Duodenal mucosa (tissue), 2 donors: ENCODE results near the gene TRPM4.
"Not testable (repeated sequence)": the region's sequence is repeated elsewhere in the genome, so short reads cannot be mapped to it uniquely, and the experiment has no call there.

Experiments
- H3K27ac ChIP-seq: one replicate; pipeline ENCODE4 v1.7.0; 2013; ENCODE audit warnings: low read depth, low read length
- H3K27me3 ChIP-seq, 2 donors: one replicate each; pipeline ENCODE4 v1.7.0; 2013; ENCODE audit warnings: low read length in 2 of 2, control low read depth in 1 of 2; ENCODE audit not compliant: insufficient read depth in 2 of 2, control insufficient read depth in 1 of 2
- H3K36me3 ChIP-seq, 2 donors: one replicate each; pipeline ENCODE4 v1.7.0; 2013; ENCODE audit warnings: low read length in 2 of 2, control low read depth in 1 of 2; ENCODE audit not compliant: insufficient read depth in 2 of 2, control insufficient read depth in 1 of 2
- H3K4me1 ChIP-seq, 2 donors: one replicate each; pipeline ENCODE4 v1.7.0; 2013; ENCODE audit warnings: low read length in 2 of 2, control low read depth in 1 of 2; ENCODE audit not compliant: insufficient read depth in 2 of 2, control insufficient read depth in 1 of 2
- H3K4me3 ChIP-seq, 2 donors: one replicate each; pipeline ENCODE4 v1.7.0; 2013; ENCODE audit warnings: low read length in 2 of 2, low read depth in 1 of 2
- H3K9ac ChIP-seq, 2 donors: one replicate each; pipeline ENCODE4 v1.7.0; 2013; ENCODE audit warnings: low read length in 2 of 2, low read depth in 1 of 2
- H3K9me3 ChIP-seq, 2 donors: one replicate each; pipeline ENCODE4 v1.7.0; 2013; ENCODE audit warnings: low read length in 2 of 2, control low read depth in 1 of 2; ENCODE audit not compliant: control insufficient read depth in 1 of 2

Gene TRPM4

GRCh38 chr19:49127225-49127624, 30.4 kb upstream of the TRPM4 start:
- H3K9me3 ChIP-seq, H3K36me3 ChIP-seq, H3K9ac ChIP-seq, H3K27me3 ChIP-seq, H3K27ac ChIP-seq: not testable (repeated sequence)
- peak overlapping the region; percentile 57 to 70 for H3K4me3 ChIP-seq
- H3K4me1 ChIP-seq = peaks cover 8 to 15% of the 10 kb centered on the region in 2 donors

GRCh38 chr19:49127674-49128544, 29.7 kb upstream of the TRPM4 start:
- Histone ChIP-seq H3K4me1 (peaks cover 8 to 15% of the 10 kb centered on the region in 2 donors), H3K9ac (peak overlapping the region; percentile 10 to 47), H3K27ac (peak overlapping the region; percentile 56)

DNA sequence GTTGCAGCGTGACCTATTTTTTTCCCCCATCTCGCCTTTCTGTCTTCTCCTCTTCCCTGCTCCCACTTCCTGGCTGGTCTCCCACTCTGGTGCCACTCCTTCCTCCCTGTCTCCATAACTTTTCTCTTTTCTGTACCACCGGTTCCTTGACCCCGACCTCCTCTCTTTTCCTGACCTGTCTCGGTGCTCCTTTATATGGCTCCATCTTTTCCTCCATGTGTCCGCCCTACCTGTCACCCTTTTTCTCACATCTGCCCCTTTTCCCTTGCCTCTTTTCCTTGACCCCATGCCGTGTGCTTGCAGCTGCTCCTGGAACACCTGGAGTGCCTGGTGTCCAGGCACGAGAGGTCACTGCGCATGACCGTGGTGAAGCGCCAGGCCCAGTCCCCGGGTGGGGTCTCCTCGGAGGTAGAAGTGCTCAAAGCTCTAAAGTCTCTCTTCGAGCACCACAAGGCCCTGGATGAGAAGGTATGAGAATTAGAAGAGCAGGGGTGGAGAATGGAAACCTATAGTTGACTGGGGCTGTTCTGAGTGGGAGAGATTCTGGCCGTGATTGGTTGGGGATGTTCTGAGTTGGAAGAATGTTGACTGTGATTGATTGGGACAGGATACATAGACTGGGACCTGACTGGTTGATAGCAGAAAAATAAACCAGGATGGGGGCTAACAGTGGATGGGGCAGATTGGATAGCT, 28.9 kb upstream of the TRPM4 start:
- Histone ChIP-seq H3K9ac (no peak overlapping the region), H3K4me1 (peaks cover 8 to 19% of the 10 kb centered on the region in 2 donors), H3K4me3 (peak overlapping the region; percentile 70 to 71), H3K27ac (no peak overlapping the region), H3K27me3 (no peaks in the 10 kb centered on the region), H3K36me3 (no peaks in the 10 kb centered on the region), H3K9me3 (no peaks in the 10 kb centered on the region)

More at GRCh38 chr19:49127674-49128544, 29.7 kb upstream of the TRPM4 start:
- Histone ChIP-seq H3K9me3 (no peaks in the 10 kb centered on the region), H3K36me3 (no peaks in the 10 kb centered on the region), H3K4me3 (peak overlapping the region; percentile 70 to 71), H3K27me3 (no peaks in the 10 kb centered on the region)

DNA sequence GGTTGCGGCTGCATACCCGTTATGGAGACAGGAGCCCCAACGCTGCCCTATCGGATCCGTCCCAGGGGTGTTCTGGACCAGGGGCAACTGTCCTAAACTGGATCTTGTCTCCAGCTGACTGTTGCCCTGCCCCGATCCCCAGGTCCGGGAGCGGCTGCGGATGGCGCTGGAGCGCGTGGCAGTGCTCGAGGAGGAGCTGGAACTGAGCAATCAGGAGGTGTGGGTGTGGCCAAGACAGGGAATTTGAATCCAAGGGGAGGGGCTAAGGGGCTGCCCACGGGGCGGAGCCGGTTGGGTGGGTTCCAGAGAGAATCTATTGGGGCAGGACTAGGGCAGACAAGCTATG, 28.4 kb upstream of the TRPM4 start:
- H3K9me3 ChIP-seq = no peaks in the 10 kb centered on the region
- no peak overlapping the region for H3K9ac ChIP-seq
- no peaks in the 10 kb centered on the region for H3K27me3 ChIP-seq
- peaks cover 8 to 24% of the 10 kb centered on the region in 2 donors for H3K4me1 ChIP-seq
- no peaks in the 10 kb centered on the region for H3K36me3 ChIP-seq
- no peak overlapping the region for H3K4me3 ChIP-seq
- no peak overlapping the region for H3K27ac ChIP-seq

GRCh38 chr19:49130325-49130724, 27.3 kb upstream of the TRPM4 start:
- no peak overlapping the region for H3K9ac ChIP-seq
- H3K27ac ChIP-seq = no peak overlapping the region
- H3K36me3 ChIP-seq = no peaks in the 10 kb centered on the region
- no peaks in the 10 kb centered on the region for H3K9me3 ChIP-seq
- H3K4me3 ChIP-seq = no peak overlapping the region
- H3K4me1 ChIP-seq = peaks cover 4 to 26% of the 10 kb centered on the region in 2 donors
- H3K27me3 ChIP-seq = no peaks in the 10 kb centered on the region

DNA sequence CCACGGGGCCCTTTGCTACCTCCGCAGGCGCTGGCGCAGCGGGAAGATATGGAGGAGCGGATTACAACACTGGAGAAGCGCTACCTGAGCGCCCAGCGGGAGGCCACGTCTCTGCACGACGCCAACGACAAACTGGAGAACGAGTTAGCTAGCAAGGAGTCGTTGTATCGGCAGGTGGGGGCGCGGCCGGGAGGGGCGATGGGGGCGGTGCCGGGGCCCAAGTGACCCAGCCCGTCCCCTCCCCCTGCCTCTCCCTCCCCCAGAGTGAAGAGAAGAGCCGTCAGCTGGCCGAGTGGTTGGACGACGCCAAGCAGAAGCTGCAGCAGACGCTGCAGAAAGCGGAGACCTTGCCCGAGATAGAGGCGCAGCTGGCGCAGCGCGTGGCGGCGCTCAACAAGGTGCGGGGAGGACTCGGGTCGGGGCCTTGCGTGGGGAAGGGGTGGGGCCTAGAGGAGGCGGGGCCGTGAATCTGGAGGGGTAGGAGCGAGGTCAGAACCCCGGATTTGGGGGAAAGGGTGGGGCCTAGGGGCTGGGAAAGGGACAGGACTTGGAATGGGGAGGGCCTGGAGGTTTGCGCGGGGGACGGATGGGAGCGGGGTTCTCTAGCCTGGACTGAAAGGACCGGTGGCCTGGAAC, 24.5 kb upstream of the TRPM4 start:
- H3K4me1 ChIP-seq = peaks cover 4 to 21% of the 10 kb centered on the region in 2 donors
- H3K9ac ChIP-seq = peak overlapping the region in 1 of 2 donors; percentile 7
- no peak overlapping the region for H3K27ac ChIP-seq
- no peaks in the 10 kb centered on the region for H3K36me3 ChIP-seq
- peak overlapping the region; percentile 42 to 55 for H3K4me3 ChIP-seq
- no peaks in the 10 kb centered on the region for H3K9me3 ChIP-seq
- no peaks in the 10 kb centered on the region for H3K27me3 ChIP-seq

DNA sequence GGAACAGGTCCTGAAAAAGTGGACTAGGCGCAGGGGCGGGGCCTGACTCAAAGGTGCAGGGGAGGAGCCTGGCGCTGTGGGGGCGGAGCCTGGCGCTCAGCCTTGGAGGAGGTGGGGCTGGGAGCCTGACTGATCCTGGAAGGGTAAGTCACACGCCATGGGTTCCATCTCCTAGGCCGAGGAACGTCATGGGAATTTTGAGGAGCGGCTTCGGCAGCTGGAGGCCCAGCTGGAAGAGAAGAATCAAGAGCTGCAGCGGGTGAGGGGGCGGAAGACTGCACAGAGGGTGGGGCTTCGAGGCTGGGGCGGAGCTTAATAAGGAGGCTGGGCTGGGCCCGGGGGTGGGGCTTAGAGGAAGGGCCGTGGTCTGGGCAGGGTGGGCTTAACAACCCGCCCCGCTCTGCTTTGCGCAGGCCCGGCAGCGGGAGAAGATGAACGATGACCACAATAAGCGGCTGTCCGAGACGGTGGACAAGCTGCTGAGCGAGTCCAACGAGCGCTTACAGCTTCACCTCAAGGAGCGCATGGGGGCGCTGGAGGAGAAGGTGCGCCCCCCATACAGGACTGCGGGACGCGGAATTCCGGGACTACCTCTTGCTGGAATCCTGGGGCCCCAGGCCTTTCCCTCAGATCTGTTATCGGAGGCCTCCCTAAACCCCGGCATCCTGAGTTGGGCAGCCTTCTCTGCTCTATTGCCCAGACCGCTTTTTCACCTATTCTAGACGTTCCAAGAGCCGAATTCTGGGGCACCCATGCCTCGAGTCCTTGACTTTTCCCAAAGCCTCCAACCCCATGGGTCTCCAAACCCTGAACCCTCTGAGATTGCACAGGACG, 23.8 kb upstream of the TRPM4 start:
- Histone ChIP-seq H3K27ac (no peak overlapping the region), H3K9me3 (no peaks in the 10 kb centered on the region), H3K4me1 (peaks cover 0 to 16% of the 10 kb centered on the region in 2 donors), H3K36me3 (no peaks in the 10 kb centered on the region), H3K9ac (no peak overlapping the region), H3K4me3 (peak overlapping the region; percentile 42 to 55), H3K27me3 (no peaks in the 10 kb centered on the region)

- Histone ChIP-seq H3K9ac (no peak overlapping the region), H3K4me1 (peaks cover 0 to 11% of the 10 kb centered on the region in 2 donors), H3K27me3 (no peaks in the 10 kb centered on the region), H3K4me3 (no peak overlapping the region), H3K27ac (no peak overlapping the region), H3K9me3 (no peaks in the 10 kb centered on the region), H3K36me3 (no peaks in the 10 kb centered on the region)
Measured at GRCh38 chr19:49135686-49136085, 21.9 kb upstream of the TRPM4 start.

DNA sequence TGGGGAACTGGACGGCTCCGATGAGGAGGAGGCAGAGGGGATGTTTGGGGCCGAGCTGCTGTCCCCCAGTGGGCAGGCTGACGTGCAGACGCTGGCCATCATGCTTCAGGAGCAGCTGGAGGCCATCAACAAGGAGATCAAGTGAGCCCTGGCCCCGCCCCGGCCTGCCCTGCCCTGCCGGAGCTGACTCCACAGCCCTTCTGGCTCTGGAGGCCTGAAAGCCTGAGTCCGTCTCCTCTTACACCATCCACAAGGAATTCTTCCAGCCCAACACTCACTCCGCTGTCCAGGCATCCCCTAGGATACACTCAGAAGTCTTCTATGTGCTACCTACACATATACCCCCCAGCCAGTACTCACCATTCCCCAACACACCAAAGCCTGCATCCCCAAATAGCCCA, 20.8 kb upstream of the TRPM4 start:
- Histone ChIP-seq H3K9me3 (no peaks in the 10 kb centered on the region), H3K27me3 (no peaks in the 10 kb centered on the region), H3K4me1 (peaks cover 0 to 11% of the 10 kb centered on the region in 2 donors), H3K9ac (no peak overlapping the region), H3K4me3 (no peak overlapping the region), H3K36me3 (no peaks in the 10 kb centered on the region), H3K27ac (peak overlapping the region; percentile 32)
